GM19193 (cell line): ENCODE results near the gene FNDC4.

Source experiments
- POLR2A ChIP-seq: IDR thresholded peaks from 4 replicates; pipeline ENCODE4 v1.6.1; 2011; ENCODE audit not compliant: insufficient read depth, insufficient read length; ENCODE audit errors: extremely low read depth

Gene FNDC4

DNA sequence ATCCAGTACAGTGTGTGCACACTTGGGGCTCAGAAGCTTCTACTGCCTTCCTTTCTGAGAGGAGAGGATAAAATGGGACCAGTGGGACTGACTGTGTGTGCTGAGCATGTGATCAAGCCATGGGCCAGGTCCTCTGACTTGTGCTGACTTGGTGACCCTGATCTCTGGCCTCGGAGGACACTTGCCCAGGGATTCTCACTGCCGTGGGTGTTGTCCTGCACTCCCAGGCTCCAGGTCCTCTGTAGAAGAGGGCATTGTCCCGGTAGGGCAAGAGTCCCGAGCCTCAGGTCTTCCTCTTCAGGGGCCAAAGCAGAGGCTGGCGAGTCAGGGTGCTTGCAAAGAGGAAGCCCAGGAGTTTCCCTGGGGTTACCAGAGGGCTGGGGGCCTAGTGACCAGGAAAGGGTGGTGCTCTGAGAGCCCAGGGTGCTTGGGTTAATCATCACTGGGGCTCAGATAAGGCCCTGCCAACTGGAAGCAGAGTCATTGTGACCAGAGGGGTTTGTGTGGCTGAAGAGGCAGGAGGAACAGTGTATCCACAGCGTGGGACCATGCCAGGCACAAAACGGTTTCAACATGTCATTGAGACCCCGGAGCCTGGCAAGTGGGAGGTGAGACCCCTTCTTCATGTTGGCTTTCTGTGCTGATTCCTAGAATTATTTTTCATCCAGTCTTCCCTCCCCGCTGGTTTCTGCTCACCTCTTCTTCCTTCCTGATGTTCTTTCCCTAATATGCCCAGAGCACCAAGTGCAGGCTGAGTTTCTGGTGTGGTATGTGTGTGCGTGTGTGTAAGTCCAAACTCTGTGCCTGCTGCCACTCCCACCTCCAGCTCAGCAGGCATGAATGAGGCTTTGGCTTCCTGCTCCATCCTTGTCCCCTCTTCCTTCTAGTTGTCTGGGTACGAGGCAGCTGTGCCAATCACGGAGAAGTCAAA is 1.6 kb upstream of the FNDC4 start, which contains the start of gene GCKR:
Gene GCKR, plus strand, starts transcription at position 483 of the 931 bp plus-strand sequence. Its CDS starts 66 bp downstream, at position 549.
- TF ChIP-seq POLR2A: no peak

DNA sequence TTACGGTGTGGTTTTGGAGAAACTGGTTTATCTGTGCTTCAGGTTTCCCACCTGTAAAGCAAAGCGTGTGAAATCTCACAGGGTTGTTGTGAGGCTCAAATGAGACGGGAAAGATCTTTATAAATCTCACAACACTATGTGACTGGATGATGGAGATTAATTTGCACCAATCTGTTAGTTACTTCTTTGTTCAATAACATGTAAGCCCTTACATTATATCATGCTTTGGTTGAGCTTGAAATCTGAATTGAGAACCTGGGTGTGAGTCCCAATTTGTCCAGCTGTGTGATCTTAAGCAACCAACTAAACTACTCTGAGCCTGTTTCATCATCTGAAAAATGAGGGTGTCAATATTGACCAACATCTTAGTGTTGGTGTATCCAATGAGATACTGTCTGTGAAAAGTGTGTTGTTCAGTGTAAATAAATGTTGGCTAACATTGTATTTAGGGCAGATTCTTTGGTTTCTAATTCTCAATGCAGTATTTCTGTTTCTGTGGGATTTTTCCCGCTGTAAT is 898 bp upstream of the FNDC4 start:
- TF ChIP-seq POLR2A: no peak

- no peak for TF ChIP-seq POLR2A
These were observed 586 bp downstream of the FNDC4 start for GRCh38 chr2:27494284-27494943.

- TF ChIP-seq POLR2A: no peak
These were observed 1.1 kb downstream of the FNDC4 start for GRCh38 chr2:27493948-27494283.

DNA sequence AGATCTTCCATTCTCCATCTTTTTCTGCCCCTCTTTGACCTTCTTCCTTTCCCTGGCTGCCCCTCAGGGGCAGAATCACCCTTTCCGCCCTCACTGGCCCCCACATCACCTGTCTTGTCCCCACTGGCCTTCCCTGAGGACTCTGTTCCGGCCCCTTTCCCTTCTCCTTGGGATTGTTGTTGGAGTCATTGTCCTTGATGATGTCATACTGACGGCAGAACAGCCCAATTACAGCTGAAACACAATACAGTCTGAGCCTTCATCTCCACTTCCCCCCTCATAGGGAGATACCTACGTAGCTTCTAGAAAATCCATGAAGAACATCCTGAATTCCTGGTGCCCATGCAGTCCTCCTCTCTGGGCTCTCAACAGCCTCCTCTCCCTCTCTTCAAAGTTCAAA is 2.4 kb downstream of the FNDC4 start:
- no peak for TF ChIP-seq POLR2A

GRCh38 chr2:27489498-27490397 is 5.3 kb downstream of the FNDC4 start, which contains the start of gene IFT172:
IFT172 (minus strand) TSS chr2:27489743; CDS start chr2:27489653, 90 bp downstream.
- TF ChIP-seq POLR2A: peak; percentile 46

DNA sequence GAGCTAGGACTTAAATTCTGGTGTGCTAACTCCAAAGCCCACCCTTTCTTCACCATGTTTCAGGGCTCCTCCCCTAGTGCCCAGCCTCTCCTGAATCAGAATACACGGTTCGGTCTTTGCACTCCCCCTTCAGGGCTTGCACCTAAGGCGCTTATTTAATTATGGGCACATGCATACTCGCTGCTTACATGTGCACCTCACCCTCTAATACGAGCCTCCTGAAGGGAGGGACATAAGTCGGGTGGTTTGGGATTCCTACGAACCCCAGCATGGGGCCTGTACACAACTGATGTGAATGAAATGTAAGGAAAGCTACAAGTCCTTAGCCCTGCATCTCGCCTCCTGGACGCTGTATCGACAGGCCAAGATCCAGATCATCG is 5.9 kb downstream of the FNDC4 start:
- TF ChIP-seq POLR2A: no peak

DNA sequence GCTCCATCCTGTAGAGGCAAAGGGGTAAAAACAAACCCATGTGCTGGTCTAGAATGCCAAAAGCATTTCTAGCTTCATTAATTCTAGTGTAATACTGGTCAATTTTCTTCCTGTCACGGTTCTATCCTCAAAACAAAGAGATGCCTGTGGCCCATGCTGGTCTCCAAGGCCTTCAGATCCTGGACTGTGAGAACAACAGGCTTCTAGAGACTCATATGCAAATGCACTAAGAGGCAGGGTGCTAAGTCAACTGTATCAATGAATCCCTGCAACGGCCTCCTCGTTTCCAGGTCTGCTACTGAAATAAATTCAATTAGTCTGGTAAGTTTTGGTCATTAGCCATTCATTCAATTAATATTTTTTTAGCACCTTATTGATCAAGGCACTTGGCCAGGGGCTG is 9.5 kb downstream of the FNDC4 start:
- no peak for TF ChIP-seq POLR2A

GRCh38 chr2:27471961-27472360 is 23.0 kb downstream of the FNDC4 start:
- TF ChIP-seq POLR2A: no peak

- no peak for TF ChIP-seq POLR2A
These were observed 30.6 kb downstream of the FNDC4 start for GRCh38 chr2:27464443-27464842.

DNA sequence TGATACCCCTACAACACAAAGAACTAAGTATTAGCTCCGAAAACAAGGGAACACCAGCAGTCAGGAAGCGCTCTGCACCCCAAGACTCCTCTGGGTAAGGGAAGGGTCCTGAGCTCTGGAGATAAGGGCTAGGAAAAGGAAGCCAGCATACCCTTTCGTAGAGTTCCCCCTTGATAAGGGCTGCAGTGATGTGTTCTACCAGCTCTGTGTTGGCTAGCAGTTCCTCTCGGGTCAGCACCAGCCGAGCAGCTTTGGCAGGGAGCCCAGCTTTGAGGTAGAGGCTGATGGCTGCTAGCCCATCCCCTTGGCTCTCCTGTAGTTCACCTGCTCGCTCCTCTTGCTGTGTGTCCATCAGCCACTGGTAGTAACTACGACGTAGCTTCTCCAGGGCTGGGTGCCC is 33.9 kb downstream of the FNDC4 start:
- no peak for TF ChIP-seq POLR2A

GRCh38 chr2:27453968-27454367 is 41.0 kb downstream of the FNDC4 start:
- TF ChIP-seq POLR2A: no peak

DNA sequence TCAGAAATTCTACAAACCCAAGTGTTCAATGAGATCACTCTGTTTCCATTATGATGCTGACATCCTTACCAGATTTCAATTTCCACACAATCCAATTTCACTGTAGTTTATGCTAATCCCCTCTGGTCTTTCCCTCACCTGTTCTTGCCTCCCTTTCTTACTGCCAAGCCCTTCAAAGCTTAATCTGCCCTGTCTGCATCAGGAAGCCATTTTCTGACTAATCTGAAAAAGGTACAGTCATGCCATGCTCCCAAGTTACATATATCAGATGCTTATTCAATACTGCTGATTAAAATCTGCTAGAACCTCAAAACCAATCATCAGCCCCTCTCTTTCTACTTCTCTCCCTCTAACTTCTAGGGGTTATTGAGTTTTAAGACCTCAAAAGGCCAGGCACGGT is 43.9 kb downstream of the FNDC4 start:
- TF ChIP-seq POLR2A: no peak

- TF ChIP-seq POLR2A: no peak
These were observed 46.6 kb downstream of the FNDC4 start for GRCh38 chr2:27448381-27448780.

- no peak for TF ChIP-seq POLR2A
These were observed 48.9 kb downstream of the FNDC4 start for GRCh38 chr2:27446057-27446456.
